Measurements from ENCODE around the gene HMCES.

The HMCES gene

DNA sequence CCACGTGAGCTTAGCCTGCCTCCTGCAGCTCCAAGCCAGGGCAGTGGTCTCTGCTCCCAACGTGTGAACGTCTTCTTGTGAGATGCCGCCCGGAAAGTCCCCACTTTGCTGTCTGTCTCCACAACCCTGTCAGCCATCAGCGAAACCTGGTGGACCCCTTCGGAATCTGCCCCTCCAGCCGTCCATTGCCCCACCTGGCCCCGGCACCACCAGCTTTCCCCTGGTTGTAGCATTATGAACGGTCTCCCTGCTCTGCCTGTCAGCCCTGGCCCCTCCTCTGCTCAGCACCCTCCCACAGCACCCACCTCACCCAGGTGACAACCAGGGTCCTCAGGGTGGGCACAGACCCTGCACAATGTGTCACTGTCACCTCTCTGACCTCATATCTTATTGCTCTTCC, 71.1 kb downstream of the HMCES start:
- DNase-seq, result no peak

DNA sequence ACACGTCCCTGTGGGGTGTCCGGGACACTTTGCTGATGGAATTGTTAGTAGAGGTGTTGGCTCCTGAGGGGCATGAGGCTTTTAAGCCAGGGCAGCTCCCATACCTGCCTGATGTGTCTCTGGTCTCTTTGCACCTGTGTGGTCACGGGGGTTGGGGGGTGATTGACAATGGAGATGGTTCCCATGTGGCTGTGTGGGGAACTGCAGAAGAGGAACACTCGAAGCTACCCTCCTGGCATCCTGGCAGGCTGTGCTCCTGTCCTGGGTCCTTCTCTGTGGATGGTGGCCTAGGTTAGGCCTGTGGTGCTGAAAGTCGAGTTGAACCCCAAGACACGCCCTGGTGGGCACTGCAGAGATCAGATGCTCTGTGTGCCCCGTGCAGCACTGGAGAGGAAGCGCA, 73.4 kb downstream of the HMCES start:
- no peak for DNase-seq

DNA sequence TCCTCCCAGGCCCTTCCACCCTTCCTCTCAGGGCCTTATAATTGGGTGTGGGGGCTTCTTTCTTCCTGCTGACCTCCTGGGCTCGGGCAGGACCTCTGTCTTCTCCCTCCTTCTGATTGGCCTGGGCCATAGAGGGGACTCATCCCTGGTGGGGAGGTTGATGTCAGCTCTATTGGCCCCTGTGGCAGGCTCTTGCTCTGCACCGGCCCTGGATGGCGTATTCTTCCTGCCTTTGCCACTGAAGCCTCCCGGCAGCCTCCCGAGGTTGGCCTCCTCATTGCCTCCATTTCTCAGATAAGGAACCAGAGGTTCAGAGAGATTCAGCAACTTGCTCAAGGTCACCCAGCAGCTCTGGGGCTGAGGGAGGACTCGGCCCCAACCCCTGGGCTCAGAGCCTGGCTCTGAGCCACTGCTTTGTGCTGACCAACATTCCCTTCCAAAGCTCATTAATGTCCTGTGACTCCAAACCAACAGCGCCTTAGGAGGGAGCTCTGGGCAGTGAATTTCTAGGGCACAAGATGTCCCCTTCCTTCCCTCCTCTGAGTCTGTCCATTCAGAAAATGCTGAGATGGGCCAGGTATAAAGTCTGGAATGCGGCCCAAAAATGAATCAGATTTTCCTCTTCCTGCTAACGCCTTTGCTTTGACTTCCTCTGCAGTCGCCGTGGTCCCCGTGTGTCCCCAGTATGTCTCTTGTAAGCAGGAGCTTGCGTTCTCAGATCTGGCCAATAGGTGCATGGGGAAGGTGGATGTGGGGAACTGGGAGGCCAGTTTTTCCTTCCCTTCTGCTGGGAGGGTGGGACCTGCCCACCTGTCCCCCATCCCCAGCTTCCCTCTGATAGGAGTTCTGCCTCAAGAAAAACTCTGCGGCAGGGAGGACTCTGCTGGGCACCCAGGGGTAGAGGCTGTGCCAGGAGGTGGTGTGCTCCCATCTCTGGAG, 74.2 kb downstream of the HMCES start:
- DNase-seq, result no peak

- DNase-seq, result no peak
Measured at GRCh38 chr3:129353589-129353941, 74.9 kb downstream of the HMCES start.

All from DMS79 (cell line).